Activated naive CD4-positive, alpha-beta T cell treated with anti-CD3 and anti-CD28 coated beads, Interleukin-2, amount 50 U/mL, for 72 hours (primary cell): ENCODE results near the gene GFRA4. TPM values are rescaled to one million over a fixed set of nuclear protein-coding genes. Genes with fewer than 3 reads are reported as not detected.

Source experiments
- ATAC-seq, 2 donors: fragments of 150-1000 bp; cut with Tn5 transposase; 2 replicates each; pipeline ENCODE4 v1.10.0; 2021; ENCODE audit warnings: mild to moderate bottlenecking in 2 of 2, moderate library complexity in 2 of 2
- DNase-seq, 2 donors: peaks; one replicate each; pipeline ENCODE4 v3.0.0; 2021 to 2022; ENCODE audit warnings: low spot score in 2 of 2
- H3K27ac Mint-ChIP-seq, 2 donors: one replicate each; pipeline ENCODE4 v1.8.0; 2022; ENCODE audit warnings: mild to moderate bottlenecking in 2 of 2, mixed read lengths in 2 of 2
- H3K36me3 Mint-ChIP-seq, 2 donors: one replicate each; pipeline ENCODE4 v1.8.0; 2022; ENCODE audit warnings: mixed read lengths in 2 of 2
- H3K9me3 Mint-ChIP-seq, 2 donors: one replicate each; pipeline ENCODE4 v1.8.0; 2022; ENCODE audit warnings: mixed read lengths in 2 of 2
- total RNA-seq, 2 donors: library from RNA; stranded (reverse); gene quantifications; one replicate each; pipeline ENCODE4 v1.2.3, GENCODE V29; 2022

GFRA4 gene
- total RNA-seq, 2 donors from 2014 or later, result not detected

GRCh38 chr20:3697588-3698305, 34.5 kb upstream of the GFRA4 start:
- H3K36me3 Mint-ChIP-seq, result no peaks in the 10 kb centered on the region
- DNase-seq, result no peak
- no peaks in the 10 kb centered on the region for H3K9me3 Mint-ChIP-seq
- no peak for ATAC-seq
- no peak overlapping the region for H3K27ac Mint-ChIP-seq

GRCh38 chr20:3696745-3697587, 33.8 kb upstream of the GFRA4 start:
- no peak for ATAC-seq
- Mint-ChIP-seq H3K27ac (no peak overlapping the region), H3K36me3 (no peaks in the 10 kb centered on the region), H3K9me3 (no peaks in the 10 kb centered on the region)
- no peak for DNase-seq

GRCh38 chr20:3696200-3696599, 33.0 kb upstream of the GFRA4 start:
- no peak overlapping the region for H3K27ac Mint-ChIP-seq
- DNase-seq, result no peak
- H3K36me3 Mint-ChIP-seq, result no peaks in the 10 kb centered on the region
- H3K9me3 Mint-ChIP-seq, result no peaks in the 10 kb centered on the region
- no peak for ATAC-seq

- Mint-ChIP-seq H3K9me3 (no peaks in the 10 kb centered on the region), H3K27ac (no peak overlapping the region)
- ATAC-seq, result no peak
Observed at GRCh38 chr20:3694864-3695263, 31.7 kb upstream of the GFRA4 start.

GRCh38 chr20:3693376-3693775, 30.2 kb upstream of the GFRA4 start:
- Mint-ChIP-seq H3K27ac (no peak overlapping the region), H3K36me3 (no peaks in the 10 kb centered on the region), H3K9me3 (no peaks in the 10 kb centered on the region)
- ATAC-seq, result no peak
- no peak for DNase-seq

More at GRCh38 chr20:3694864-3695263, 31.7 kb upstream of the GFRA4 start:
- no peak for DNase-seq
- H3K36me3 Mint-ChIP-seq, result no peaks in the 10 kb centered on the region

DNA sequence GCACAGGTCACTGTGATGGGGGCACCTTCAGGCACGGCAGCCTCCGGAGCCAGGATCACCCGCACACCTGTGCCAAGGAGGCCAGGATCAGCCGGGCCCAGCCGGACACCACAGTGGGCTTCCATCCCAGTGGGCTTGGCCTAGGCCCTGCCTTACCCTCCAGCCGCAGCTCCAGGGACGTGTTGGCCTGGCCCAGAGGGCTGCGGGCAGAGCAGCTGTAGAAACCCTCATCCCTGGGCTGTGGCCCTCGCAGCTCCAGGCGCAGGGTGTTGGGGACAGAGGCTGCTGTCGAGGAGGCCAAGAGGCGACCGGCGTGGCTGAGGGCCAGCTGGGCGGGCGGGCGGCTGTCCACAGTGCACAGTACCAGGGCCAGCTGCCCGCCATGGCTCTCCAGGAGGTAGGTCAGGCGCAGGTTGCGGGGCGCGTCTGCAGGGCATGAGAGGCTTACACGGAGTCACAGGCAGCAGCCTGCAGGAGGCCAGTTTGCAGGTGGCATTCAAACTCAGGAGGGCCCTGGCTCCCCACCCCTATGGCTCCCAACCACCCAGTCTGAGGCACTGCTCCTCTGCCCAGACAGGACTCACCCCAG, 29.6 kb upstream of the GFRA4 start:
- DNase-seq (no peak), ATAC-seq (no peak)
- Mint-ChIP-seq H3K36me3 (no peaks in the 10 kb centered on the region), H3K27ac (no peak overlapping the region), H3K9me3 (no peaks in the 10 kb centered on the region)

- Mint-ChIP-seq H3K36me3 (no peaks in the 10 kb centered on the region), H3K27ac (no peak overlapping the region), H3K9me3 (no peaks in the 10 kb centered on the region)
- DNase-seq, result no peak
- ATAC-seq, result no peak
Observed at GRCh38 chr20:3691897-3692296, 28.7 kb upstream of the GFRA4 start.

- H3K36me3 Mint-ChIP-seq, result no peaks in the 10 kb centered on the region
- H3K9me3 Mint-ChIP-seq, result no peaks in the 10 kb centered on the region
- H3K27ac Mint-ChIP-seq, result no peak overlapping the region
- ATAC-seq (no peak), DNase-seq (no peak)
Observed at GRCh38 chr20:3691306-3691705, 28.1 kb upstream of the GFRA4 start.

DNA sequence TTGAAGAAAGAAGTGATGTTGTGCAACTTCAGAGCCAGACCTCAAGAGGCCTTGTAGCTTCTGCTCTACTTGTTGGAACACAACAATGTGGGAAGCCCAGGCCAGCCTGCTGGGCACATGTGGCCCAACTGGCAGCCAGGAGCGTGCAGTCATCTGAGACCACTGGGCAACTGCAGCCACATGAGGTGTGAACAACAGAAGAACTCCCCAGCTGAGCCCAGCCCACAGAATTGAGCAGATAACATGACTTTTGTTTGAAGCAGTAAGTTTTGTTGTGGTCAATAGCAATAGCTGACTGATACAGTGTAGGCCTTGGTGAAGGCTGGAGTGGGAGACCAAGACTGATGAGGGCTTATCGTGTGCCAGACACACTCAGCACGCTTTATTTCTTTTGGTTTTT, 27.2 kb upstream of the GFRA4 start:
- ATAC-seq (no peak), DNase-seq (no peak)
- Mint-ChIP-seq H3K36me3 (no peaks in the 10 kb centered on the region), H3K9me3 (no peaks in the 10 kb centered on the region), H3K27ac (no peak overlapping the region)

GRCh38 chr20:3689978-3690377, 26.8 kb upstream of the GFRA4 start:
- H3K27ac Mint-ChIP-seq, result no peak overlapping the region
- no peaks in the 10 kb centered on the region for H3K9me3 Mint-ChIP-seq
- ATAC-seq (no peak), DNase-seq (no peak)
- H3K36me3 Mint-ChIP-seq, result no peaks in the 10 kb centered on the region

DNA sequence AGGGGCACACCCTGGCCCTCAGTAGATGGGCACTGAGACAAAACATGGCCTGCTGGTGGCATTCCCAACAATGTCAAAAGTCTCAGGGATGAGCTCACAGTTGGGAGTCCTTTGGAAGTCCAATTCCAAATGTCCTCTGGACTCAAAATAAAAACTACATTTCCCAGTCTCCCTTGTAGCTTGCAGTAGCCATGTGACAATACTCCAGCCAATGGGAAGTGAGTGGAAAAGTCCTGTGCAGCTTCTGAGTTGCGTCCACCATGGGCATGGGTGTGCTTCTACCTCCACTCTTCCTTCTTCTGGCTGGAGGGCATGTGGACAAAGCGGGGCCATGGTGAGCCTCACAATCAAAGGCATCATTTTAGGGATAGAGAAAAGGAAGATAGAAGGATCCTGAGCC, 24.5 kb upstream of the GFRA4 start:
- no peak for ATAC-seq
- Mint-ChIP-seq H3K27ac (no peak overlapping the region), H3K9me3 (no peaks in the 10 kb centered on the region), H3K36me3 (no peaks in the 10 kb centered on the region)
- DNase-seq, result no peak

- ATAC-seq, result no peak
- Mint-ChIP-seq H3K36me3 (no peaks in the 10 kb centered on the region), H3K9me3 (no peaks in the 10 kb centered on the region), H3K27ac (no peak overlapping the region)
- no peak for DNase-seq
Observed at GRCh38 chr20:3686867-3687321, 23.7 kb upstream of the GFRA4 start.

GRCh38 chr20:3686421-3686820, 23.2 kb upstream of the GFRA4 start:
- no peak for ATAC-seq
- Mint-ChIP-seq H3K27ac (no peak overlapping the region), H3K9me3 (no peaks in the 10 kb centered on the region), H3K36me3 (no peaks in the 10 kb centered on the region)
- DNase-seq, result no peak

DNA sequence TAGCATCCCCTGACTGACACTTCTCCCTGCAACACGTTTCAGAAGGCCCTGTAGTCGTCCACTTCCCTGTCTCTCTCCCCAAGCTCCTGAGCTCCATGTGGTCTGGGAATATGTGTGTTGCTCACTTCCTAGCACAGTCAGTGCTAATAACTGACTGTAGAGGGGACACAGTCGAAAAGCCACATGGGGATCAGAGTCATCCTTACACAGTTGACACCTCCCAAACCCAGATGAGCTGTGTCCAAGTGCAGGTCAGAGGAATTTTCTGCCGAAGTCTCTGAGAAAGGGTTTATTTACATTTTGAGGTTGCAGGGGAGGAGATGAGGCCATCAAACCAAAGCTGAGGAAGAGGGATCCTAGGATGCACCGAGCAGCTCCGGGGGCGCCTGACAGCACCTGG, 22.1 kb upstream of the GFRA4 start:
- ATAC-seq, result no peak

DNA sequence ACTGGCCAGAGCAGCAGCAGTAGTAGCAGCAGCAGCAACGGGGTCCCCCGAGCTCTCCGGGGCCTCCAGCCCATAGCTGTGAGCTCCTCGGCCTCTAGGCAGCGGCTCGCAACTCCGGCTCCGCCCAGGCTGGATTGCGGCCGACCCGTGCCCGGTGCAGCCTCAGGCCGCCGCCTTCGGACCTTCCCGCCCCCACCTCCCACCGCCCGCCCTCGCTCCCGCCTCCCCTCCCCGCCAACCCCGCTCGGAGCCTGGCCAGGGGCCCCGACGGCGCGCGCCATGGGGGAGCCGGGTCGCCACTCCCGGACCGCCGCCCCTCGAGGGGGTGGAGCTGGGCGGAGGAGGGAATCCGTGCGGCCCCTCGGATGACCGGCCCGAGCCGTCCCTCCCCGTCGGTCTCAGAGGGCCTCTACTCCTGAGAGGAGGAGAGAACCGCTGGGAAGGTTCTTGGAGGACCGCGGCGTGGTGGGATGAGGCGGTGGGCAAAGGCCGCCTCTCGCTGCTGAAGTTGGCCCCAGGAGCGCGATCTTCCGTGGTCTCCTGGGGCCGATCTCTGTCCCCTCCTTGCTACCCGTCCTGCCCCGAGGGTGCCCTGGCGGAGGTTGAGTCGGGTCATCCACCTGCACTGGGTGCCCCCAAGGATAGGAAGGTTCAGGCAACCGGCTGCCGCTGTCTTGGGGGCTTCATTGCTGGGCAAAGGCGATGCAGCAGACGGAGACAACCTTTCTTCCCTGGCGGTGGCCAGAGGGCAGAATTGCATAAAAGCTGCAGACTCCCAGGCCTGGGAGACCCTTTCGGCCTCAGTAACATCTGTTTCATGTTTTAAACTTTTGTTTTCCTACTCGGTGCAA, 19.0 kb upstream of the GFRA4 start, which contains the start of gene ADAM33:
Gene ADAM33, minus strand, starts transcription at position 80 of the 851 bp plus-strand sequence. Its CDS starts 6 bp downstream, at position 74.
- ATAC-seq (no peak), DNase-seq (no peak)
- no peaks in the 10 kb centered on the region for H3K9me3 Mint-ChIP-seq
- H3K27ac Mint-ChIP-seq, result no peak within 1 kb of the TSS
- H3K36me3 Mint-ChIP-seq, result no peaks in the 10 kb centered on the region

More for the DNA sequence above, 22.1 kb upstream of the GFRA4 start:
- DNase-seq, result no peak
- no peak overlapping the region for H3K27ac Mint-ChIP-seq
- H3K36me3 Mint-ChIP-seq, result no peaks in the 10 kb centered on the region
- H3K9me3 Mint-ChIP-seq, result no peaks in the 10 kb centered on the region

DNA sequence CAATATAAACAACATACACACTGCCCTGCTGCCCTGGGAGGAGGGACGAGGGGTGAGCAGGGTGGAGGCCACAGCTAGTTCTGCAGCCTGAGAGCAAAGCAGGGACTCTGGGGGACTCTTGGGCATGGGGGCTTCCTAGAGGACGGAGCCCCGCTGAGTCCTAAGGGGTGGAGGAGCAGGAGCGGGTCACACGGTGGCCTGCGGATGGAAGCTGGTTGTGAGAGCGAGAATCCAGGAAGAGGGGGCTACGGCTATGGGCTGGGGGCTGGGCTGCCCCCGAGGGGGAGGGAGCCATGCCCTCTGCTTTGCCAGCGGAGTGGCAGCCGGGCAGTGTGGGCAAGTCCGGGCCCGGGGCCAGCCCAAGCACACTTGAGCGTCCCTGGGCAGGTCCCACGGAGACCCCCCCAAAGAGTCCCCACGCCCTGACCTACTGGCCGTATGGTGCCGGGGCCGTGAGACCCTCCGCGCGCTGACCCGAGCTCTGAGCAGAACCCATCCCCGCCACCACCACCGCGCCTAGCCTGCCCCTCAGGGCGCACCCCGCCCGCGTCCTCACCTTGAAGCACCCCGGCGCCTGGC, 18.2 kb upstream of the GFRA4 start:
- Mint-ChIP-seq H3K27ac (no peak overlapping the region), H3K9me3 (no peaks in the 10 kb centered on the region), H3K36me3 (no peaks in the 10 kb centered on the region)
- DNase-seq, result no peak
- no peak for ATAC-seq
